Rectal smooth muscle tissue (tissue), 1 donor: Measurements from ENCODE around the gene DNAH14.
"Not testable (repeated sequence)": the region's sequence is repeated elsewhere in the genome, so short reads cannot be mapped to it uniquely, and the experiment has no call there.

Source experiments
- H3K27ac ChIP-seq: one replicate; pipeline ENCODE4 v1.7.0; 2013; ENCODE audit warnings: low read depth, low read length, inconsistent platforms
- H3K27me3 ChIP-seq: one replicate; pipeline ENCODE4 v1.7.0; 2013; ENCODE audit warnings: low read length; ENCODE audit not compliant: control insufficient read depth, insufficient read depth
- H3K36me3 ChIP-seq: one replicate; pipeline ENCODE4 v1.7.0; 2013; ENCODE audit warnings: low read length; ENCODE audit not compliant: control insufficient read depth, insufficient read depth
- H3K4me1 ChIP-seq: one replicate; pipeline ENCODE4 v1.7.0; 2013; ENCODE audit warnings: low read length; ENCODE audit not compliant: control insufficient read depth, insufficient read depth
- H3K4me3 ChIP-seq: one replicate; pipeline ENCODE4 v1.7.0; 2013; ENCODE audit warnings: low read length
- H3K9ac ChIP-seq: one replicate; pipeline ENCODE4 v1.7.0; 2013; ENCODE audit warnings: low read length

DNAH14 gene

DNA sequence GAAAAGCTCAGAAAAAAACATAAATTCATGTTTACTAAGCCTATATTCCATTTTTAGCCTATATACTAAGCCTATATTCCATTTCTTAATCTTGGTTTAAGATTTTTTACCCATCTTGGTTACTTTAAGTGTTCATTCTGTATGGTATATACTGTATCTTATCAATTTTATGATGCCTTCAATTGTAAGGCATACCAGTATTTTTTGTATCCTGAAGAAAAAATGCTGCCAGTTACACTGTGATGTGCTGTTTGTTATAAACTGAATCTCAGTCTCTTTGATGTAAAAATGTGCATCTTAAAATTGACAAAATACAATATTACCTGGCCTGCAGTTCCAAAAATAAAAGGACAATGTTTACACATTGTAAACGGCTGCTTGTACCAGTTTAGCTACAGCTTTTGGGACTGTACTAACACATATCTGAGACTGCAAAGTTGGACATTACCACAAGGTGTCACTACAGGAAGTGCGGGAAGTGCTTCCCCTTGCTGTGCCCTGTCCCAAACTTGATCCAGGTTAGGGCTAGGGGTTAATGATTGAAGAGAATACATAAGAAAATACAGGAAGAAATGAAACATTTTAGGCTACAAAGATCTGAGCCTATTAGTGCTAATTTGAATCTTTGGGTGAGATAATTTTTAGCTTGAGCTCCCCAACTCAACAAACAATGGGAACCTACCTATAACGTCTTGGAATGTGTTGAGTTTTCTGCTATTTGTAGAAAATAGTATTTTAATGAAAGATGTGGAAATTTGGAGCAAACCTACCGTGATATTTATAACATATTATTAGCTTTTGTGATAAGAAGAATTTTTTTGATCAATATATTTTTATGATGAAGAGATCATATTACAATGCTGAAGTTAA, 389.5 kb downstream of the DNAH14 start:
- H3K27ac ChIP-seq, result no peak overlapping the region
- H3K27me3 ChIP-seq, result no peaks in the 10 kb centered on the region
- H3K9ac ChIP-seq, result no peak overlapping the region
- H3K36me3 ChIP-seq, result no peaks in the 10 kb centered on the region
- no peak overlapping the region for H3K4me3 ChIP-seq
- H3K4me1 ChIP-seq, result no peaks in the 10 kb centered on the region

DNA sequence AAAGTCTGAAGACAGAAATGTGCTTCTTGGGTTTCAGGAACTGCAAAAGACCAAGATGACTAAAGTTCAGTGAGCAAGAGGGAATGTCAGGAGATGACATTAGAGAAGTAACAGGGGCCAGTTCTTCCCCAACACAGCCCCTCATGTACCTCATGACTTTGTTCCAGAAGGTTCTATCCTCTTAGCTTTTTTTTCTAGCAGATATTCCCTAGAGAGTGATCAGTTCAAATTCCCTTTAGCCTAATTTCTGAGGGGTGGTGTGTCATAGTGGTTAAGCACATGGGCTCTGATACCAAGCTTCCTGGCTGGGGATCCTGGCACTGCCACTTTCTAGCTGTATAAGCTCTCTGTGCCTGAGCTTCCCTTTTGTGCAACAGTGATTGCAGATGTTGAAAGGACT, 390.4 kb downstream of the DNAH14 start:
- no peak overlapping the region for H3K9ac ChIP-seq
- H3K4me1 ChIP-seq, result no peaks in the 10 kb centered on the region
- no peak overlapping the region for H3K27ac ChIP-seq
- H3K27me3 ChIP-seq, result no peaks in the 10 kb centered on the region
- H3K36me3 ChIP-seq, result no peaks in the 10 kb centered on the region
- H3K4me3 ChIP-seq, result no peak overlapping the region

DNA sequence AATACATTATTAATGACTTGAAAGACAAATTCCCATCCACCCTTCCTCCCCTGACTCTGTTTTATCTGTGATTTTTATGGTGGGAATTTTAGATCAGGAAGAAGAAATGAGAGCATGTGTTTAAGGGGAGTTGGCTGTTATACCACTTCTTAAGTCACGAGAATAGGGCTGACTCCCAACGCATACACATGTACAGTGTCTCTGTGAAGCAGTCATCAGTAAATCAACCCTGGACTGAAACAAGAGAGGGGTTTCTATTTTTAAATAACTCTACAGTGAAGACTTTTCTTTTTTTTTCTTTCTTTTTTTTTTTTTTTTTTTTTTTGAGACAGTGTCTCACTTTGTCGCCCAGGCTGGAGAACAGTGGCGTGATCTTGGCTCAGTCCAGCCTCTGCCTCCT, 392.3 kb downstream of the DNAH14 start:
- Histone ChIP-seq H3K36me3 (no peaks in the 10 kb centered on the region), H3K9ac (no peak overlapping the region), H3K27me3 (no peaks in the 10 kb centered on the region), H3K4me3 (no peak overlapping the region), H3K4me1 (no peaks in the 10 kb centered on the region), H3K27ac (no peak overlapping the region)

DNA sequence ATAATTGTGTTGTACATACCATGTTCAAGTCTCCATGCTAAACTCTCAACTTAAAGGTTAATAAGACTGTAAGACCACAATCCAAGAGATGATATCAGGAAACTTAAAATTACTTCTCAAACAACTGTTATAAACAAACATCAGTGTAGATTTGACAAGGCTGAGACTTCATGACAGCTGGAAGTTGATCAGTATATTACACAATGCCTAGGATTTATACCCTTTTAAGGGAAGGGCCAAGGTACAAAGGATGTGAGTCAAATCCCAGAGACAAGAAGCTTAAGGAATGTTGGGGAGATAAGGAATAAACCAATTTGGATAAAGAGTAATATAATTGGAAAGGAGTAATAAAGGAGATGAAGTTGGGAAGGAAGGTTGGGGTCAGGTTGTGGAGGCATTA, 399.6 kb downstream of the DNAH14 start:
- H3K4me3 ChIP-seq, result no peak overlapping the region
- H3K36me3 ChIP-seq, result no peaks in the 10 kb centered on the region
- H3K9ac ChIP-seq, result no peak overlapping the region
- H3K4me1 ChIP-seq, result no peaks in the 10 kb centered on the region
- H3K27ac ChIP-seq, result no peak overlapping the region
- no peaks in the 10 kb centered on the region for H3K27me3 ChIP-seq

DNA sequence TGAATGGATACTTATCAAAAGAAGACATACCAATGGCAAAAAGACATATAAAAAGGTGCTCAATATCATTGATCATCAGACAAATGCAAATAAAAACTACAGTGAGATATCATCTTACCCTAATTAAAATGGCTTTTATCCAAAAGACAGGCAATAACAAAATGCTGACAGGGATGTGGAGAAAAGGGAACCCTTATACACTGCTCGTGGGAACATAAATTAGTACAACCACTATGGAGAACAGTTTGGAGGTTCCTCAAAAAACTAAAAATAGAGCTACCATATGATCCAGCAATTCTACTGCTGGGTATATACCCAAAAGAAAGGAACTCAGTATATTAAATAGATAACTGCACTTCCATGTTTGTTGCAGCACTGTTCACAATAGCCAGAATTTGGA, 400.5 kb downstream of the DNAH14 start:
- not testable (repeated sequence) for H3K36me3 ChIP-seq, H3K27ac ChIP-seq, H3K4me3 ChIP-seq, H3K9ac ChIP-seq, H3K27me3 ChIP-seq, H3K4me1 ChIP-seq

DNA sequence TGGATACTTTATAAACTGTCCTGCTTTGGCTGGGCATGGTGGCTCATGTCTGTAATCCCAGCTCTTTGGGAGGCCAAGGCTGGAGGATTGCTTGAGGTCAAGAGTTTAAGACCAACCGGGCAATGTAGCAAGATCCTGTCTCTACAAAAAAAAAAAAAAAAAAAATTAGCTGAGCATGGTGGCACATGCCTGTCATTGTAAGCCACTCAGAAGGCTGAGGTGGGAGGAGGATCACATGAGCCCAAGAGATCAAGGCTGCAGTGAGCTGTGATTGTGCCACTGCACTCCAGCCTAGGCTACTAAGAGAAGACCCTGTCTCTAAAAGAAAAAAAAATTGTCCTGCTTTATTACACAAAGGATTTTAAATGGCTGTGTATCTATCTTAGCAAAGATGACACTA, 403.2 kb downstream of the DNAH14 start:
- Histone ChIP-seq H3K27ac (no peak overlapping the region), H3K9ac (no peak overlapping the region), H3K4me1 (no peaks in the 10 kb centered on the region), H3K4me3 (no peak overlapping the region), H3K27me3 (no peaks in the 10 kb centered on the region), H3K36me3 (no peaks in the 10 kb centered on the region)

DNA sequence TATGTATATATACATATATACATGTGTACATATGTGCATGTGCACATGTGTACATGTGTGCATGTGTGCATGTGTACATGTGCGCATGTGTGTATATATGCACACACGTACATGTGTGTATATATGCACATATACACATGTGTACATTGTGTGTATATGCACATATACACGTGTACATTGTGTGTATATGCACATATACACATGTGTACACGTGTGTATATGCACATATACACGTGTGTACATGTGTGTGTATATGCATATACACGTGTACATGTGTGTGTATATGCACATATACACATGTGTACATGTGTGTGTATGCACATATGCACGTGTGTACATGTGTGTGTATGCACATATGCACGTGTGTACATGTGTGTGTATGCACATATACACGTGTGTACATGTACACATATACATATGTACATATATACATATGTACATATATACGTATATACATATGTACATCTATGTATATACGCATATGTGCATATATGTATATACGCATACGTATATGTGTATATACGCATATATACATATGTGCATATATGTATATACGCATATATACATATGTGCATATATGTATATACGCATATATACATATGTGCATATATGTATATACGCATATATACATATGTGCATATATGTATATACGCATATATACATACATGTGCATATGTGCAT, 405.8 kb downstream of the DNAH14 start:
- not testable (repeated sequence) for H3K36me3 ChIP-seq

DNA sequence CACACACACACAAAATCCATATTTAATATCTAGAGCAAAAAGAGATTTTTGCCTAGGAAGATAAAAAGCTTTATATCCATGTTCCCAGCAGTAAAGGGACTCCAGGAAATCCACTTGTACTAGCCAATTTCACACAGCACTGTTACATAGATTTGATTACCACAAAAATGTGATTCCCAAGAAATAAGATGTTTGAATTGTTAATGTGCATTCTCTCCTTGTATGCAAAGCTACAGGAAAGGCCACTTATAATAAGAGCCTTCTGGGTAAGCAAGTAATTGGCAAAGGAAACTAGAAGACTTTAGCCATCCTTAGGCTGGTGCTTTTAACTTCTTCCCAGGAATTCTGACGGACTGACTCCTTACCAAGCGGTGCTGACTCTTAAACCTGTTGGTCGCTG, 409.1 kb downstream of the DNAH14 start:
- no peak overlapping the region for H3K9ac ChIP-seq
- H3K27ac ChIP-seq, result no peak overlapping the region
- no peaks in the 10 kb centered on the region for H3K4me1 ChIP-seq
- peaks cover 3% of the 10 kb centered on the region for H3K27me3 ChIP-seq
- H3K36me3 ChIP-seq, result no peaks in the 10 kb centered on the region
- no peak overlapping the region for H3K4me3 ChIP-seq

More for the DNA sequence above, 405.8 kb downstream of the DNAH14 start:
- not testable (repeated sequence) for H3K27ac ChIP-seq, H3K4me1 ChIP-seq, H3K9ac ChIP-seq, H3K27me3 ChIP-seq, H3K4me3 ChIP-seq

DNA sequence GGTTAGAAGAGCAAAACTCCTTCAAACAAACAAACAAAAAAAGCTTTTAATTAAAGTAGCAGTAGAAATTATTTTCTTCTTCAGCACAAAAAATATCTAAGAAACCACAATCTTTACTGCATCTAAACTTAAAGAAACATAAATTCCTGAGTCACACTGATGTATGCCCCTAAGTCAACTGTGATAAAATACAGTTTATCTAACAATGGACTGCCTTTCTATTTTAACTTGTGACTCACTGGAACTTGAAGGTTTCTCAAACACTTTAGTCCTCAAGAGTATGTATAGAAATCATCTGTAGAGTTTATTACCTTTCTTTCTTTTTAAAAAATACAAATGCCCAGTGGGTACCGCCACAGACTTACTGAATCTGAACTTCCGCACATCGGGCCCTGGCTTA, 412.2 kb downstream of the DNAH14 start:
- Histone ChIP-seq H3K36me3 (no peaks in the 10 kb centered on the region), H3K27ac (no peak overlapping the region), H3K27me3 (peaks cover 3% of the 10 kb centered on the region), H3K4me3 (no peak overlapping the region), H3K4me1 (no peaks in the 10 kb centered on the region), H3K9ac (no peak overlapping the region)

DNA sequence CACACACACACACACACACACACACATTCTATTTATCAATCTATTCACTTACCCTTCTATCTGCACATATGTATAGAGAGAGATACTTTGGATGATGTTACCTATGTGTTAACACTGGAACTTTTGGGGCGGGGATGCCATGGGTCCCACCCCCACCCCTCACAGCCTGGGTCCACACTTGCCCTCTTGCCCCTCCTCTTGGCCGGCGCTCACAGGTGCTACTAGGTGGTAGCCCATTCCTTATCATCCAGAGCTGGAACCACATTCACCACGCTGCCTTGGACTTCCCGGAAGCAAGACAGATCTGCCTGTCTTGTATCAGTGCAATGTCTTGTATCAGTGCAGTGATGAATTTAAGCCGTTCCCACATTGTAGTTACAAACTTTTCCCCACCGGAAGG, 413.2 kb downstream of the DNAH14 start:
- no peak overlapping the region for H3K27ac ChIP-seq
- no peaks in the 10 kb centered on the region for H3K4me1 ChIP-seq
- H3K36me3 ChIP-seq, result no peaks in the 10 kb centered on the region
- peaks cover 3% of the 10 kb centered on the region for H3K27me3 ChIP-seq
- H3K9ac ChIP-seq, result no peak overlapping the region
- H3K4me3 ChIP-seq, result no peak overlapping the region

DNA sequence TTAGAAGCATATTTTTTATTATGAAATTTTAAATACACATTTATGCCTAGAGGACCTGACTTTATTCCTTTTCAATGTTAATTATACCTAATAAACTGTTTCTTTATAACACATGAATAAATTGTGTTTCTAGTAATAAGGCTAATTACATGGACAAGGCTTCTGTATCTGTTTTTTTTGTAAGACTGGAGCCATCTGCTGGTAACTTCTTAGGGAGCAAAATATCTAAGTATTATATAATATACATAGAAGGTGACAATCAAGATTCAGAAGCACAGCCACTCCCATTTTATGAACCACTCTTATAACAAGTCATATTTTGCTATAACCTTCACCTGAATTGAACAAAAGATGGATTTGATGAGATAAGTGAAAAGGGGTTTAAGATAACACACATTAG, 414.1 kb downstream of the DNAH14 start:
- H3K4me1 ChIP-seq, result no peaks in the 10 kb centered on the region
- H3K9ac ChIP-seq, result no peak overlapping the region
- no peaks in the 10 kb centered on the region for H3K36me3 ChIP-seq
- peaks cover 3% of the 10 kb centered on the region for H3K27me3 ChIP-seq
- no peak overlapping the region for H3K4me3 ChIP-seq
- H3K27ac ChIP-seq, result no peak overlapping the region

DNA sequence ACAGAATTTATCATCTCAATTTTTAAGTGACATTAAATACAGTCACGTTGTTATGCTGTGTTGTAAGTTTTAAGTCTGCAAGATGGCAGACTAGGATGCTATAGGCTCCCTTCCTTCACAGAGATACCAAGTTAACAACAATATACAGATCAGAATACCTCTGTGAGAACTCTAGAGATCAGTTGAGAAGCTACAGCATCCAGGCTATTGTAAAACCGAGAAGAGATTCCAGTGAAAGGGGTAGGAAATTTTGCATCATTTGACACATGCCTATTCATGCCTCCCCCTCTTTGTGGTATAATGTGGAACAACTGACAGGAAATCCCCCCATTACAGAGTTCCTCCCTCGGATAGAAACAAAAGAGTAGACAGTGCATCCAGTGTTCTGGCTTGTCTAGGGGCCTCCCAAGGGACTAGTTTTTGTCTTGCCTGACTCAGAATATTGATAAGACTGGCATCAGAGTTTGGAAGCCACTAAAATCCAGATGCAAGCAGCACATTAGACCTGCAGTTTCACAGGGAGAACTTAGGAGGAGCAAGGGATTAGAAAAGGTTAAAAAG, 417.7 kb downstream of the DNAH14 start:
- no peaks in the 10 kb centered on the region for H3K4me1 ChIP-seq
- no peak overlapping the region for H3K27ac ChIP-seq
- H3K4me3 ChIP-seq, result no peak overlapping the region
- H3K36me3 ChIP-seq, result no peaks in the 10 kb centered on the region
- H3K27me3 ChIP-seq, result peaks cover 3% of the 10 kb centered on the region
- H3K9ac ChIP-seq, result no peak overlapping the region
